HepG2 (cell line): ENCODE results near the gene CD7. TPM values are rescaled to one million over a fixed set of nuclear protein-coding genes. Genes with fewer than 3 reads are reported as not detected.

Experiments
- BHLHE40 ChIP-seq: IDR thresholded peaks from 2 replicates; pipeline ENCODE4 v1.6.1; 2011; ENCODE audit warnings: low read length, improper control_type of control experiment
- CSRNP1 ChIP-seq: sonication (generic); formaldehyde crosslinking; IDR thresholded peaks from 2 replicates; pipeline ENCODE4 v1.8.1; 2023; ENCODE audit warnings: mild to moderate bottlenecking, missing genetic modification reagents
- CTCF ChIP-seq: sonication (generic); formaldehyde crosslinking; IDR thresholded peaks from 2 replicates; pipeline ENCODE4 v1.5.0; 2020; ENCODE audit warnings: mild to moderate bottlenecking, missing genetic modification reagents, moderate library complexity
- ETV6 ChIP-seq: sonication (generic); formaldehyde crosslinking; conservative IDR thresholded peaks from 2 replicates; pipeline ENCODE4 v1.4.0; 2020; ENCODE audit warnings: missing genetic modification reagents
- HMGXB4 ChIP-seq, 2 experiments: sonication (generic) in 1 of 2; formaldehyde crosslinking in 1 of 2; IDR thresholded peaks; 2 replicates each; pipeline versions ENCODE4 v1.4.0 to v1.6.1; 2018 to 2020; ENCODE audit warnings: missing genetic modification reagents in 2 of 2, borderline replicate concordance in 1 of 2, low read depth in 1 of 2, mild to moderate bottlenecking in 1 of 2, missing biosample characterization in 1 of 2
- SALL1 ChIP-seq: sonication (generic); formaldehyde crosslinking; IDR thresholded peaks from 2 replicates; pipeline ENCODE4 v1.8.0; 2022; ENCODE audit warnings: mild to moderate bottlenecking, missing genetic modification reagents
- UBTF ChIP-seq: sonication (generic); formaldehyde crosslinking; IDR thresholded peaks from 2 replicates; pipeline ENCODE4 v1.4.0; 2020; ENCODE audit warnings: mild to moderate bottlenecking, missing genetic modification reagents
- ZBTB33 ChIP-seq: sonication (generic); formaldehyde crosslinking; IDR thresholded peaks from 2 replicates; pipeline ENCODE4 v1.4.0; 2020; ENCODE audit warnings: missing genetic modification reagents
- ZMYM3 ChIP-seq: sonication (generic); formaldehyde crosslinking; IDR thresholded peaks from 2 replicates; pipeline ENCODE4 v1.5.1; 2020; ENCODE audit warnings: mild to moderate bottlenecking, missing genetic modification reagents
- ZNF619 ChIP-seq: sonication (generic); formaldehyde crosslinking; IDR thresholded peaks from 2 replicates; pipeline ENCODE4 v1.4.0; 2020; ENCODE audit warnings: mild to moderate bottlenecking, missing genetic modification reagents
- ZNF687 ChIP-seq: sonication (generic); formaldehyde crosslinking; IDR thresholded peaks from 2 replicates; pipeline ENCODE4 v1.5.1; 2020; ENCODE audit warnings: mild to moderate bottlenecking, missing genetic modification reagents, moderate library complexity
- ZNF713 ChIP-seq: sonication (generic); formaldehyde crosslinking; IDR thresholded peaks from 2 replicates; pipeline ENCODE4 v1.4.0; 2020; ENCODE audit warnings: mild to moderate bottlenecking, missing genetic modification reagents
- ZSCAN20 ChIP-seq: sonication (generic); formaldehyde crosslinking; IDR thresholded peaks from 2 replicates; pipeline ENCODE4 v1.4.0; 2020; ENCODE audit warnings: missing genetic modification reagents, mild to moderate bottlenecking, borderline replicate concordance
- polyA plus RNA-seq, 8 experiments: library from polyadenylated mRNA; depleted of rRNA in 3 of 8; stranded (reverse) in 7 of 8; unstranded in 1 of 8; fragments of >200 nt; fragmentation: Illumina TruSeq in 4 of 8; extraction: Trizol in 4 of 8; gene quantifications; 2 replicates each; pipeline versions ENCODE4 v1.2.1 to v1.2.3, GENCODE V29; 2011 to 2016; ENCODE audit warnings: low read depth in 4 of 8, missing spikeins in 1 of 8, mixed read lengths in 1 of 8; ENCODE audit not compliant: insufficient read depth in 1 of 8
- total RNA-seq, 5 experiments: library from RNA; depleted of rRNA; stranded (reverse); fragments of >200 nt; fragmentation: Illumina TruSeq; extraction: Trizol; gene quantifications; 2 replicates each; pipeline ENCODE4 v1.2.3, GENCODE V29; 2016; ENCODE audit warnings: low read depth in 1 of 5

CD7 gene
- total and polyA plus RNA-seq, 2 of the 13 experiments (the other 11 are each of a cell fraction or from before 2014, with no cell fraction given) = 67.6 to 76.4 TPM

GRCh38 chr17:82300707-82301270 lies 16.6 kb downstream of the CD7 start (continued):
- peak; percentile 85 for TF ChIP-seq ZNF687 (CRISPR knock-in tag)
- 0 out of 2 replicates have a peak, but pooled peaks have one; percentile 93 for TF ChIP-seq ZNF713 (CRISPR knock-in tag)
- peak; percentile 97 for TF ChIP-seq ZBTB33 (CRISPR knock-in tag)
- 0 out of 2 replicates have a peak, but pooled peaks have one; percentile 50 for TF ChIP-seq ETV6 (CRISPR knock-in tag)
- peak; percentile 63; the same call in 1 of the 2 replicates for TF ChIP-seq SALL1 (CRISPR knock-in tag)
- TF ChIP-seq BHLHE40 = 0 out of 2 replicates have a peak, but pooled peaks have one; percentile 15
- TF ChIP-seq UBTF (CRISPR knock-in tag) = peak; percentile 67
- TF ChIP-seq CTCF (CRISPR knock-in tag) = peak; percentile 97
- TF ChIP-seq ZNF619 = peak; percentile 42; the same call in 1 of the 2 replicates
- 0 out of 2 replicates have a peak, but pooled peaks have one; percentile 23 for TF ChIP-seq ZSCAN20 (CRISPR knock-in tag)
- TF ChIP-seq ZMYM3 (CRISPR knock-in tag) = peak; percentile 80
- TF ChIP-seq CSRNP1 = peak; percentile 49; the same call in 1 of the 2 replicates
- peak; percentile 83 to 90 for TF ChIP-seq HMGXB4 (CRISPR knock-in tag; IDR thresholded peaks at IDR 0.05; ENCODE audit: borderline replicate concordance in 1 of 2, low read depth in 1 of 2)
